Fibroblast of peridontal ligament (primary cell): ENCODE results near the gene DDB1.

Source experiments
- DNase-seq: peaks from one replicate; pipeline ENCODE4 v3.0.0-alpha.2; 2010; ENCODE audit errors: extremely low read depth

DDB1 gene

DNA sequence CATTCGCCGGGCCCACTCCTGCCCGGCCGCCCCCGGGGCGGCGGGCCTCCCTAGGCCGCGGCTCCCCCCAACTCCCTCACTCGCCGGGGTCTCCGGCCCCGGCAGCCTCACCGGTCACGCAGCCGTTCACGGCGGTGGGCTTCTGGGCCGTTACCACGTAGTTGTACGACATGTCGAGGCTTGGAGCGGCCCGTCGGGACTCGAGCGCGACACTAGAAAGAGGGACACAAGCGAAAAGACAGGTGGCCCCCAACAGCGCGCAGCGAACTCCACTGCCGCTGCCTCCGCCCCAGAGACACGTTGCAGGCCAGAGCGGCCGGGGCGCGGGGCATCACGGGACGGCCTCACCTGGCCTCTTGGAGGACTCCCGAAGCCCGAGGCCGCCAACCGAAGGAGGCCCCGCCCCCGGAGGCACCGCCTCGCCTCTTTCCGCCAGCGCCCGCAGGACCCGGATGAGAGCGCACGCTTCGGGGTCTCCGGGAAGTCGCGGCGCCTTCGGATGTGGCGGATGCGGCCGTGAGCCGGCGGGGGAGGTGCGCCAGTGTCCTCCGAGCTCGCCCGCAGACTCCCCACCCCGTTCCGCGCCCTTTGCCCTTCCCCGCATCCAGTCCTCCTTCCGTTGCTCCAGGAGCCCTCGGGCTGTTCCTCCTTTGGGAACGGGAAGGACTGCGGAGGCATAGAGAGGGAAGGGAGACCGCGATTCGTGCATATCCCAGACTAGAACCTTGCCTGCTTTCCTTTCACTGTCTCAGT lies at the start of gene DDB1, which contains the start of gene TKFC:
Gene DDB1 (minus strand): TSS at position 309 of the 753 bp plus-strand sequence. CDS start 137 bp downstream, at position 172.
Gene TKFC (plus strand): TSS at position 432 of the 753 bp plus-strand sequence. CDS start 1,501 bp downstream, outside the sequence.
- peak; percentile 76 for DNase-seq

DNA sequence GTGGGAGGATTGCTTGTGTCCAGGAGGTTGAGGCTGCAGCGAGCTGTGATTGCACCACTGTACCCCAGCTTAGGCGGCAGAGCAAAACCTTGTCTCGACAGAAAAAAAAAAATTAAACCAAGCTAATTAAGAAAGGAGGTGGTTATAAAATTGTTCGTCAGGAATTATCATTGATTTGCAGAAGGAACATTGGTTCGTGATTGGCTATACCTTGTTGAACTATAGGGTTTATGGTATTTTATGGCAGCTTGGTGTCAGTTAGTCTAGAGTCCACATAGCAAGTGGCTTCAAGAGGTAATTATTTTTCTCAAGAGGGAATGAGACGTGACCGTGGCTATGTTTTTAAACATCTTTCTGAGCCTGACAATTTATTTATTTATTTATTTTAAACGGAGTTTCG lies 48.0 kb upstream of the DDB1 start:
- DNase-seq = no peak

DNA sequence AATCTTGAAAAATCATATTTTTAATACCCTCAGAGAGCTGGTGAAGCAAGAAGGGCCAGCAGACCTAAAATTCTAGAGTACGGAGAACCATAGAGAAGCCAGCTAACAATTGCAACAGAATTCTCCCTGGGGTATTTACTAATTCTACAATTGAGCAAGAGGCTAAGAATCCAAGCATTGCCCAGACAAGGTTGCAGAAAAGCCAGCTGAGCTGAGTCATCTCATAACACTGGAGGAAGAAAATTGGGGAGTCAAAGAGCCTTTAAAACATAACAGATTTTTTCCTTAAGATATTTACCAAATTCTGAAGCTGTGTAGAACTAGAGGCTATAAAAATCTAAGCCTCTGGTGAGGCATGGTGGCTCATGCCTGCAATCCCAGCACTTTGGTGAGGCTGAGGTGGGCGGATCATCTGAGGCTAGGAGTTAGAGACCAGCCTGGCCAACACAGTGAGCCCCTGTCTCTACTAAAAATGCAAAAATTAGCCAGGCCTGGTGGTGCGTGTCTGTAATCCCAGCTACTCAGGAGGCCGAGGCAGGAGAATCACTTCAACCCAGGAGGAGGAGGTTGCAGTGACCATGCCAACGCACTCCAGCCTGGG lies 45.9 kb upstream of the DDB1 start:
- peak; percentile 100 for DNase-seq

DNA sequence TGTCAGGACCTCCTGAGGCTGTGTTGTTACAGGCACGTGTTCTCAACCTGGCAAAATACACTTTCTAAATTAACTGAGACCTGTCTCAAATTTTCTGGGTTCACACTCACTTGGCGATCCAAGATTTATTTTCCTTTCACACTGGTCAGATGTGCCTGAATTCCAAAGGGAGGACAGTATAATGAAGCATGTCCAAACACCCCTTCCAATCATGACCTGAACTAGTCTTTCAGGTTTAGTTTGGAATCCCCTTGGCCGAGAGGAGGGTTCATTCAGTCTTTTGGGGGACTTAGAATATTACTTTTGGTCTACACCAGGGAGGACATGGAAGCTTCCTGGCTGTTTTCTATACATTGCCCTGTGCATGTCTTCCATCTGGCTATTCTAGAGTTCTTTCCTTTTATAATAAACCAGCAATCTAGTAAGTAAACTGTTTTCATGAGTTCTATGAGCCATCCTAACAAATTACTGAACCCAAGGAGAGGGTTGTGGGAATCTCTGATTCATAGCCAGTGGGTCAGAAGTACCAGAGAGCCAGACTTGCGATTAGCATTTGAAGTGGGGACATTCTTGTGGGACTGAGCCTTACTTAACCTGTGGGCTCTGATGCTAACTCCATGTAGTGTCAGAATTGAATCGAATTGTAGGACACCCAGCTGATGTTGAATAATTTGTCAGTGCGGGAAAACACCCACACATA lies 44.7 kb upstream of the DDB1 start:
- DNase-seq = peak; percentile 59

DNA sequence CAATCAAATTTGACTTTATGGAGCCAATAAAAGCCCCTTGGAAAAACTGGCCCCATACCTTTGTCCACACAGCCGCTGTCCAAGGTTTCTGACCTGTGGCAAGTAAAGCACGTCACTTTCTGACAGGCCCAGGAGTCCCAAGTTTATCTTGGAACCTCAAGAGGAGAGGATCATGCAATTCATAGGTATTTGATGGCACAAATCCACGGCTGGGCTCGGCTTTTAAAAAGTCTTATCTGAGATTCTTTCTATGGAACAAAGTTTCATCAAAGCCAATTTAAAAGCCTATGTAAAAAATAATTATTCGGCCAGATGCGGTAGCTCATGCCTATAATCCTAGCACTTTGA lies 42.8 kb upstream of the DDB1 start:
- DNase-seq = no peak

- no peak for DNase-seq
These were observed 39.9 kb upstream of the DDB1 start for GRCh38 chr11:61372659-61373420.

GRCh38 chr11:61370349-61371005 lies 37.6 kb upstream of the DDB1 start:
- no peak for DNase-seq

DNA sequence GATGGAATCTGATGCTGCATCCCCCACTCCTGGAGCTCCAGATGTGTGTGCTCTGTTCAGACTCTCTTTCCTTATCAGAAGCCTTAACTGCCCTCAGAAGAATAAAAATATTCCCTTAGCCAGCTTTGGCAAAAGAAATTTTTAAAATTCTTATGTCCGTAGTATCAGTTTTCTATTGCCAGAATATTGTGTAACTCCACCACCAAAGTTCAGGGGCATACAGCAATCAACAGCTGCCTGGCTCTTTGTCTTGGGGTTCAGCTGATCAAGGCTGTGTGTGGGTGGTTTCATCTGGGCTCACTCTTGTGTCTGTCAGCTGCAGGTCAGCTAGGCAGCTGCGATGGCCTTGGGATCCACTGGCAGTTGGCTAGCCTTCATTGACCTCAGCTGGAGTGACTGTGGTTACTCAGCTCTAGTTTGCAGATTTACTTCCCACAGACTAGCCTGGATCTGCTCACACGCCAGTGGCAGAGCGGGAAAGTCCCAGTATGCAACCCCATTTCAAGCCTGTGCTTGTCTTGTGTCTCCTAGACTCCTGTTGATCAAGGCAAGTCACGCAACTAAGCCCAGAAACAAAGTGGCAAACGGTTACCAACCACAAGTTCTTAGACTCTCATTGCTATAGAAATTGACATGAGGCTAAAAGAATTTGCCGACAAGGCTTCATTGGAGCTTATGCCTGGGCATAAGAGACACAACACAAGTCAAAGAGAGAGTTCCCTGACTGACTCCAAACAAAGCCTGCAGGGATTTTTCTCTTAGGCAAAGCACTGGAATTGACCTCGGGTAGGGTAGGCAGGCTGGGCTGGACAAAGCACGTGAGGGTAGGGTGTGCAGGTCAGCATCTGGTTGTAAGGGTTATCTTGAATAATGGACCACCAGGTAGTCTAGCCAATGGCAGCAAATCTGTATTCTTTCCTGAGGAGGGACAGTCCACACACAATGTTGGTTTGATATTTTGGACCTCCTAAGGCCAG lies 36.8 kb upstream of the DDB1 start:
- peak; percentile 97 for DNase-seq

- DNase-seq = no peak
These were observed 35.7 kb upstream of the DDB1 start for GRCh38 chr11:61368646-61369045.

DNA sequence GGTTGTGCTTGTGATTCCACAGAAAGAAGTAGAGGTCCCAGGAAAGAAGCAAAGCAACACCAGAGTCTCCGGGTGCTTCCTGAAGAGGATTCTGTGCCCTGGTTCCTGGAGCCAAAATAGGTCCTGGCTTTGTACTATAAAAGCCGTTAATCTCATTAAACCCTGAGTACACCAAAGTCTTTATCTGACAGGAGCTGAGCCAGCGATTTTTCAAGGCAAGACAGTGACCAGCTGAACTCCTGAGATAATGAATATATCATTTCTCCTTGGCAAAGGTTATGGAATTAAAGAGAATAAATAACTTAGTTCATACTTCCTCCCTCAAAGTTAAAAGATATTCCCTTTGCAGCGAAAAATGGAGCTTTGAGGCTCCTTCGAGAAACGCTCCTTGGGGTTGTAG lies 34.5 kb upstream of the DDB1 start:
- DNase-seq = no peak

DNA sequence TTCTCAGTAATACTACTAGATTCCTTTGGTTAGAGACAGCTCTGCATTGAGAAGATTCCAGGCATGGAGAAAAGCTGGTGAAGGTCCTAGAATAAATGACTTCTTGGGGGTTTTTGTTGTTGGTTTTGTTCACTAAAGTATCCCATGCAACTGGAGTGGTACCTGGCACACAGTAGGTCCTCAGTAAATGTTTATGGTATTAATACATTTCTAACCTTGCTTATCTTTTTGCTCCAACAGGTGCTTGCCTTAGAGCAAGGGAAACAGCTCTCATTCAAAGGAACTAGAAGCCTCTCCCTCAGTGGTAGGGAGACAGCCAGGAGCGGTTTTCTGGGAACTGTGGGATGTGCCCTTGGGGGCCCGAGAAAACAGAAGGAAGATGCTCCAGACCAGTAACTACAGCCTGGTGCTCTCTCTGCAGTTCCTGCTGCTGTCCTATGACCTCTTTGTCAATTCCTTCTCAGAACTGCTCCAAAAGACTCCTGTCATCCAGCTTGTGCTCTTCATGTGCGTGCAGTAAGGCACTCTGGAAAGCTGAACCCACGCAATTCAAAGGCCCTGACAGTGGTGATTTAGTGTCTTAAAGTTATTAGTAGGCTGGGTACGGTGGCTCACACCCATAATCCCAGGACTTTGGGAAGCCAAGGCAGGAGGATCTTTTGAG lies 31.2 kb upstream of the DDB1 start:
- DNase-seq = no peak

- DNase-seq = peak; percentile 70
These were observed 29.6 kb upstream of the DDB1 start for GRCh38 chr11:61362542-61362875.

DNA sequence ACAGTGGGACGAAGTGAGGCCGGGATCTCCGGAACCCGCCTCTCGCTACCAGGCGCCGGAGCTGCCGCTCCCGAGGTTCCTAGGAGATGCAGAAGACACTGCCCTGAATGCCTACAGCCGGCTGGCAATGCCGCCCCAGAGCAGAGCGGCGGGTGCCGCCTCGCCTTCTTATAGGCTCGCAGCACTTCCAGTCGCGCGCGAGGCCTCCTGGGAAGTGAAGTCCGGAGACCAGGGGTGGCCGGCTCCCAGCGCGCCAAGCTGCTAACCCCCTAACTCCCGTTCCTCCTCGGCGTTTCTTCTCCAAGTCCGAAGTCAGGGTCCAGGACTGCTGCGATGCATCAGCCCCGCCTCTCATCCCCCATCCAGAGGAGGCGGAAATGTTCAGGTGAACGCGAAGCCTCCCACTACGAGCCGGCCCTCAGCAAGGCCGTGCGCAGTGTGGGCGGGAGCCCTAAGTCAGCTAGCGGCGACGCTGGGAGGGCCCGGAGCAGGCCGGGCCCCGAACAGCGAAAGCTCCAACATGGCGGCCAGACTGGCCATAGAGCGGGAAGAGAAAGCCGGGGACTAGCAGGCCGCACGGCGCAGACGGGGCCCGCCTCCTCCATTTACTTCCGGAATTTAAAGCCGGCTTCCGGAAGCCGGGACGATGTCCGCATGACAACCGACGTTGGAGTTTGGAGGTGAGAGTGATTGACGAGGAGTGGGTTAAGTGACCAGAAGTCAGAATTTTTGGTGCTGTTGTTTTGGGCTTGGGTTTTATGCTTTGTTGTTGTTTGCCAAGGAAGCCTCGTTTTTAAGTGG lies 29.0 kb upstream of the DDB1 start, which contains the start of the genes CYB561A3 and TMEM138:
Gene CYB561A3 (minus strand): TSS at position 142 of the 801 bp plus-strand sequence. CDS start 5,169 bp downstream, outside the sequence.
Gene TMEM138 (plus strand): TSS at position 634 of the 801 bp plus-strand sequence. CDS start 2,017 bp downstream, outside the sequence.
- peak; percentile 90 for DNase-seq

DNA sequence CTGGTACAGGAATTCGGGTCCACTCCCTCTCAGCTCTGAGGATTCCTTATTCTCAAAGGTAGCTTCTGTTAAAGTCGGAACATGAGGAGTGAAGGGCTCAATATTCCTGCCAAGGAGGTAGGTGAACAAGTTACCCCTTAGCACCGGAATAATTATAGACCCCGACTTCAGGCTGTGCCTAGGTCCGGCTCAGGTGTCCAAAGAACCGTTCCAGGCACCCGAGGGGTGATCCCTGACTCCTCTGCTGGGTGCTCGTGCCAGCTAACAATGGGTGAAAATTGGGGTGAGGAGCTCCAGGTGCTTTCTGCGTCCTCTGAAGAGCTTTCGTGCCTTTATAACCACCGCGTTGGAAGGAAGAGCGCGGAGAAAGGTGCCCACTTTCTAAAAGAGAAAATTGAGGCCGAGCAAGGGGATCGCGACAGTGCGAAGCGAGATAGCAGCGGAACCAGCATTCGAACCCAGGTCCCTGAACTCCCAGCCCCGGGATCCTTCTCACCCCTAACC lies 28.4 kb upstream of the DDB1 start:
- DNase-seq = no peak

GRCh38 chr11:61359516-61359915 lies 26.6 kb upstream of the DDB1 start:
- no peak for DNase-seq

DNA sequence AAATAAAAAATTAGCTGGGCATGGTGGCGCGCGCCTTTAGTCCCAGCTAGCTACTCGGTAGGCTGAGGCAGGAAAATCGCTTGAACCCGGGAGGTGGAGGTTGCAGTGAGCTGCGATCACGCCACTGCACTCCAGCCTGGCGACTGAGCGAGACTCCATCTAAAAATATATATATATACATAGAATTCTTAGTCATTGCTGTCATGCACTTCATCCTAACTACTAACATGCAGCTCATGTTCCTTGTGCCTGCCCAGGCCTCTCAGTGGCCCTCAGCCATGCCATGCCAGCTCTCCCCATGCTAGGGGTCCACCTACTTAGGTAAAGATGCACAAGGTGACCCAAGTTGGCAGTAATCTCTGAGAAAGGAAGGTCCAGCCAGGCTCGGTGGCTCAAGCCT lies 25.7 kb upstream of the DDB1 start:
- DNase-seq = no peak

- DNase-seq = no peak
These were observed 25.0 kb upstream of the DDB1 start for GRCh38 chr11:61357894-61358239.

DNA sequence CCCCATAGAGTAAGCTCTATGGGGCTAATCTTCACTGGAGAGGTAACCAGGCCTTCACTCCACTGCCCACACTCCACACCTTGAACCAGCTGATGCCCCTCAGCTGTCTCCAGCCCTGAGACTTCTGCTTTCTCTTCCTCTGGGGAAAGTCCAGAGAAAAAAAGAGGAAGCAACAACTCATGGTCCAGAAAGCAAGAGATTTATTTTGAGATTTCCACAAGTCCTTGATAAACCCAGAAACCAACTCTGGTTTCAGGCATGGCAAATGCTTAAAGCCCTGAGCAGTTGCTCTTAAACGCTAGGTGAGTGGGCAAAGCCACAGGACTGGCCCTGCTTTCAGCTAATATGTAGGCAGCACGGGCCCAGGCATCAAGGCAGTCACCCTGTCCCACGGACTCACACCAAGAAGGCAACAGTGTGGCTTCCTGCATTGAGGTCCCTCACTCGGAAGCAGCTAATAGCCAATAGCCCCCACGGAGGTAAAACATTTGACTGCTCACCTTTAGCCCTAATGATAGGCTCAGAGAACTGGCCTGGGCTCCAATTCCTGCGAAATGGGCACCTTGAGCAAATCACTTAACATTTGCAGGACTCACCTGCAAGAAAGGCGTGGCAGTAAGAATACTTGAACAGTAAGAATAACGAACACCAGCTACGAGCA lies 24.5 kb upstream of the DDB1 start:
- DNase-seq = no peak
